Kidney (tissue), 14 donors: Measurements from ENCODE around the gene C21orf91. TPM values are rescaled to one million over a fixed set of nuclear protein-coding genes. Genes with fewer than 3 reads are reported as not detected.

Source experiments
- DNase-seq, 5 donors: peaks; one replicate each; pipeline ENCODE4 v3.0.0-alpha.2; 2013 to 2020
- FAIRE-seq: peaks from 2 replicates; lab custom pipeline; 2012; peaks lifted over from hg19 to GRCh38; lab: Jason Lieb, UNC
- H3K27ac ChIP-seq, 2 donors: one replicate each; pipeline ENCODE4 v1.7.0; 2013; ENCODE audit warnings: low read depth in 2 of 2, low read length in 2 of 2, inconsistent platforms in 1 of 2
- H3K27me3 ChIP-seq: one replicate; pipeline ENCODE4 v1.7.1; 2013; ENCODE audit warnings: low read length, inconsistent platforms; ENCODE audit not compliant: control insufficient read depth, insufficient read depth
- H3K36me3 ChIP-seq, 3 donors: one replicate each; pipeline versions ENCODE4 v1.7.0 to v1.7.1; 2013; ENCODE audit warnings: low read length in 3 of 3, control low read depth in 1 of 3, inconsistent platforms in 1 of 3; ENCODE audit not compliant: insufficient read depth in 3 of 3, control insufficient read depth in 2 of 3
- H3K4me1 ChIP-seq, 3 donors: one replicate each; pipeline versions ENCODE4 v1.7.0 to v1.7.1; 2013; ENCODE audit warnings: low read length in 3 of 3, inconsistent platforms in 1 of 3, low read depth in 1 of 3; ENCODE audit not compliant: control insufficient read depth in 2 of 3, insufficient read depth in 2 of 3
- H3K4me3 ChIP-seq, 3 donors: one replicate each; pipeline versions ENCODE4 v1.7.0 to v1.8.1; 2013; ENCODE audit warnings: low read length in 3 of 3, control low read depth in 1 of 3, inconsistent platforms in 1 of 3
- H3K9ac ChIP-seq, 3 donors: one replicate each; pipeline versions ENCODE4 v1.7.0 to v1.7.1; 2013; ENCODE audit warnings: low read length in 3 of 3, control low read depth in 1 of 3, inconsistent platforms in 1 of 3
- H3K9me3 ChIP-seq, 3 donors: one replicate each; pipeline versions ENCODE4 v1.7.0 to v1.7.1; 2013; ENCODE audit warnings: low read length in 3 of 3, control low read depth in 1 of 3, inconsistent platforms in 1 of 3; ENCODE audit not compliant: control insufficient read depth in 2 of 3, insufficient read depth in 1 of 3
- intact Hi-C: fragments of 100-400 bp; cut with DNase I; formaldehyde crosslinking; loops from one replicate; pipeline ENCODE4 v1.11.1; 2022
- polyA plus RNA-seq: library from polyadenylated mRNA; stranded (reverse); fragments of 350-450 nt; fragmentation: Illumina TruSeq; extraction: RNeasy Lipid Tissue Mini Kit (QIAGEN cat#74804); gene quantifications from one replicate; pipeline ENCODE4 v1.2.3, GENCODE V29; 2014; ENCODE audit warnings: low read depth, low replicate concordance; ENCODE audit not compliant: insufficient read depth
- total RNA-seq: library from RNA; stranded (reverse); fragmentation: NEBNext Ultra II Directional; extraction: Animal tissue kit (Norgen Biotek cat#: 25700); gene quantifications from one replicate; pipeline ENCODE4 v1.2.1, GENCODE V29; 2021
- TF ChIP-seq, protein P1 (sequence below): IDR thresholded peaks from 3 replicates; pipeline ENCODE4 v1.5.1; 2012; ENCODE audit warnings: mild to moderate bottlenecking, moderate library complexity, borderline replicate concordance; ENCODE audit not compliant: insufficient read depth; ENCODE audit errors: extremely low read depth
- donor health status: control.
- donor health status: control.
- donor health status: control.
- donor health status: control.
- donor health status: control.
- donor health status: DM: yes; HTN: yes; CAD: no.
- donor health status: Normal renal cell carcinoma (clear cell type).

C21orf91 gene
- total and polyA plus RNA-seq, 2 donors from 2014 or later = 2.5 to 20.4 TPM

DNA sequence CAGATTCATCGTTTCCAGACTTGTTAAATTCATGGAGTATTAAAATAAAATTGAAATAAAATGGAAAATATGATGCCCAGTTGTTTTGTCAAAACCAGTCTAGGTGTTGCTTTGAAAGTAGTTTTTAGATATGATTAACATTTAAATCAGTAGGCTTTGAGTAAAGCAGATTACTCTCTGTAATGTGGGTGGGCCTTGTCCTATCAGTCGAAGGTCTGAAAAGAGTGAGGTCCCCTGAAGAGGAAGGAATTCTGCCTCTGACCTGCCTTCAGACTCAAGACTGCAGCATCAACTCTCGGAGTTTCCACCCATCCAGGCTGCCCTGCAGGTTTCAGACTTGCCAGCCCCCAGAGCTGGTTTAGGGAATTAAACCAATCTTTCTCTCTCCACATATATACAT is 36.2 kb downstream of the C21orf91 start:
- Histone ChIP-seq H3K4me3 (no peak overlapping the region), H3K27me3 (no peaks in the 10 kb centered on the region), H3K4me1 (no peaks in the 10 kb centered on the region), H3K9ac (no peak overlapping the region), H3K9me3 (no peaks in the 10 kb centered on the region), H3K27ac (no peak overlapping the region), H3K36me3 (peaks cover 6 to 14% (median 9%) of the 10 kb centered on the region in 3 donors)
- TF ChIP-seq, protein P1, sequence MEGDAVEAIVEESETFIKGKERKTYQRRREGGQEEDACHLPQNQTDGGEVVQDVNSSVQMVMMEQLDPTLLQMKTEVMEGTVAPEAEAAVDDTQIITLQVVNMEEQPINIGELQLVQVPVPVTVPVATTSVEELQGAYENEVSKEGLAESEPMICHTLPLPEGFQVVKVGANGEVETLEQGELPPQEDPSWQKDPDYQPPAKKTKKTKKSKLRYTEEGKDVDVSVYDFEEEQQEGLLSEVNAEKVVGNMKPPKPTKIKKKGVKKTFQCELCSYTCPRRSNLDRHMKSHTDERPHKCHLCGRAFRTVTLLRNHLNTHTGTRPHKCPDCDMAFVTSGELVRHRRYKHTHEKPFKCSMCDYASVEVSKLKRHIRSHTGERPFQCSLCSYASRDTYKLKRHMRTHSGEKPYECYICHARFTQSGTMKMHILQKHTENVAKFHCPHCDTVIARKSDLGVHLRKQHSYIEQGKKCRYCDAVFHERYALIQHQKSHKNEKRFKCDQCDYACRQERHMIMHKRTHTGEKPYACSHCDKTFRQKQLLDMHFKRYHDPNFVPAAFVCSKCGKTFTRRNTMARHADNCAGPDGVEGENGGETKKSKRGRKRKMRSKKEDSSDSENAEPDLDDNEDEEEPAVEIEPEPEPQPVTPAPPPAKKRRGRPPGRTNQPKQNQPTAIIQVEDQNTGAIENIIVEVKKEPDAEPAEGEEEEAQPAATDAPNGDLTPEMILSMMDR = no peak
- intact Hi-C loops = no loop called here
- DNase-seq = no peak
- no peak for FAIRE-seq

DNA sequence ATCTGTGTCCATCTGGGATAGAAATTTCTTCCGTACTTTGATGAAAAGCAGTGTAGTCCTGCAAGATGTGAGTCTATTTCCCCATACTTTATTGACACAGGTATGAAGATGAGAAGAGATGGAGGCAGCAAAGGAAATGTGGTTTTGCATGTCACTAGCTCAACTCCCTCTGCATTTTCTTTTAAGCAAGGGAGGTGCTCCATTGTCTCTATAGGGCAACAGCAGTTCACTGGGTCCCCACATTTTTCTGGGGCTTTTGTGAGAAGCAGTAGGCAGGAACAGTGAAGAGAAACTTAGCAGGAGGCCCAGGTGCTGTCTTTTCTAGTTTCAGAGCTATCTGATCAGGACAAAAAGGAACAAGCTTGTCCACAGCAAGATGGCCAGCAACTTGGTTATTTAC is 37.1 kb downstream of the C21orf91 start:
- no peaks in the 10 kb centered on the region for H3K4me1 ChIP-seq
- H3K4me3 ChIP-seq = no peak overlapping the region
- H3K36me3 ChIP-seq = peaks cover 6 to 13% (median 9%) of the 10 kb centered on the region in 3 donors
- intact Hi-C loops = no loop called here
- no peak overlapping the region for H3K9ac ChIP-seq
- no peak overlapping the region for H3K27ac ChIP-seq
- TF ChIP-seq, protein P1 = no peak
- FAIRE-seq (no peak), DNase-seq (no peak)
- H3K27me3 ChIP-seq = no peaks in the 10 kb centered on the region
- H3K9me3 ChIP-seq = no peaks in the 10 kb centered on the region

DNA sequence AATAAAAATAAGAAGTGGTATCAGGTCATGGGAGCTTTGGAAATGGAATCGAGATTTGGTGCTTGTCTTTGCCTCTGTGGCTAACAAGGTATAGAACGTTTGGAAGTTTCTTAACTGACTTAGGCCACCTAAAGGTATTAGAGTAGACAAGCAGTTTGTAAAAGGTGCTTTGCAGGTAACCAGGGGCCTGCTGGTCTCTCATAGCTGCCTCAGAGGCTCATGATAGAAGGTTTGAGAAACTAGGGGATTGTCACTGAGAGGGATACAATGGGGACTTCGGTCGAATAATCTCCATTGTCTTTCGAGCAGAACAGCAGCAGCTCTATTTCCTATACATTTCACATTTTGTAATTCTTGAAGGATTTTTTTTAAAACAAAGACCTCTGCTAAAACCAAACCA is 37.6 kb downstream of the C21orf91 start:
- no peak overlapping the region for H3K27ac ChIP-seq
- no peak for FAIRE-seq
- H3K27me3 ChIP-seq = no peaks in the 10 kb centered on the region
- DNase-seq = no peak
- intact Hi-C loops = no loop called here
- no peaks in the 10 kb centered on the region for H3K4me1 ChIP-seq
- no peak overlapping the region for H3K4me3 ChIP-seq
- no peak overlapping the region for H3K9ac ChIP-seq
- TF ChIP-seq, protein P1 = no peak
- no peaks in the 10 kb centered on the region for H3K9me3 ChIP-seq
- peaks cover 4 to 8% (median 6%) of the 10 kb centered on the region in 3 donors for H3K36me3 ChIP-seq

DNA sequence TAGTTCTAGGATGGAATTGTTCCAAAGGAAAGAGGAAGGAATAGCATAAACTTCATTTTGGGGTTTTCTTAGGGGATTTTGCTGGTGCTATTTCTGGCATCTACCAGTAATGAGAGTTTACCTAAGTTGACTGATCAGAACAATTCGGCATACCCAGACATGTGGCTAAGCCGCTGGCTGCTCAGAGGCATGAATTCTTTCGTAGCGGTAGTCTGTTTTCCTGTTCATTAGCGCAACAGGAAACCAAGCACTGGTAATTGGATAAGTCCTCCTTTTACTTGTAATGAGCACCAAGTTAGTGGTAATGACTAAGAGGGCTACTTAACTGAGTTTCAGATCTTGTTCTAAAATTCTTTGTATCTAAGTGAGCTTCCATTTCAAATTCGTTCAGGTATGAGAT is 38.6 kb downstream of the C21orf91 start:
- TF ChIP-seq, protein P1 = no peak
- H3K4me3 ChIP-seq = no peak overlapping the region
- peaks cover 2 to 3% (median 2%) of the 10 kb centered on the region in 3 donors for H3K36me3 ChIP-seq

More for the DNA sequence above, 38.6 kb downstream of the C21orf91 start:
- Histone ChIP-seq H3K9me3 (no peaks in the 10 kb centered on the region), H3K27me3 (no peaks in the 10 kb centered on the region), H3K27ac (no peak overlapping the region), H3K4me1 (no peaks in the 10 kb centered on the region), H3K9ac (no peak overlapping the region)
- DNase-seq (no peak), FAIRE-seq (no peak)
- intact Hi-C loops = no loop called here
